Mucosa of rectum (tissue), 2 donors: Measurements from ENCODE around the gene SYNPR.

Experiments
- H3K27ac ChIP-seq, 2 donors: one replicate each; pipeline ENCODE4 v1.7.0; 2013; ENCODE audit warnings: inconsistent platforms in 2 of 2, low read depth in 2 of 2, low read length in 2 of 2
- H3K27me3 ChIP-seq, 2 donors: one replicate each; pipeline ENCODE4 v1.7.0; 2013; ENCODE audit warnings: low read length in 2 of 2; ENCODE audit not compliant: control insufficient read depth in 2 of 2, insufficient read depth in 2 of 2
- H3K36me3 ChIP-seq, 2 donors: one replicate each; pipeline ENCODE4 v1.7.0; 2013; ENCODE audit warnings: low read length in 2 of 2; ENCODE audit not compliant: control insufficient read depth in 2 of 2, insufficient read depth in 2 of 2
- H3K4me1 ChIP-seq, 2 donors: one replicate each; pipeline ENCODE4 v1.7.0; 2013; ENCODE audit warnings: low read length in 2 of 2, mild to moderate bottlenecking in 1 of 2; ENCODE audit not compliant: control insufficient read depth in 2 of 2, insufficient read depth in 2 of 2
- H3K4me3 ChIP-seq, 2 donors: one replicate each; pipeline ENCODE4 v1.7.0; 2013; ENCODE audit warnings: low read length in 2 of 2
- H3K9ac ChIP-seq, 2 donors: one replicate each; pipeline ENCODE4 v1.7.0; 2013; ENCODE audit warnings: low read length in 2 of 2, low read depth in 1 of 2, mild to moderate bottlenecking in 1 of 2
- H3K9me3 ChIP-seq, 2 donors: one replicate each; pipeline ENCODE4 v1.7.0; 2013; ENCODE audit warnings: low read length in 2 of 2; ENCODE audit not compliant: control insufficient read depth in 2 of 2
- donor health status: healthy.
- donor health status: Normal muscosa, but diverticular disease.

The SYNPR gene

GRCh38 chr3:63364910-63365309, 86.8 kb downstream of the SYNPR start:
- H3K4me3 ChIP-seq = no peak overlapping the region
- H3K27ac ChIP-seq = no peak overlapping the region
- H3K36me3 ChIP-seq = no peaks in the 10 kb centered on the region
- H3K4me1 ChIP-seq = no peaks in the 10 kb centered on the region
- H3K9me3 ChIP-seq = no peaks in the 10 kb centered on the region
- H3K27me3 ChIP-seq = no peaks in the 10 kb centered on the region
- H3K9ac ChIP-seq = no peak overlapping the region

DNA sequence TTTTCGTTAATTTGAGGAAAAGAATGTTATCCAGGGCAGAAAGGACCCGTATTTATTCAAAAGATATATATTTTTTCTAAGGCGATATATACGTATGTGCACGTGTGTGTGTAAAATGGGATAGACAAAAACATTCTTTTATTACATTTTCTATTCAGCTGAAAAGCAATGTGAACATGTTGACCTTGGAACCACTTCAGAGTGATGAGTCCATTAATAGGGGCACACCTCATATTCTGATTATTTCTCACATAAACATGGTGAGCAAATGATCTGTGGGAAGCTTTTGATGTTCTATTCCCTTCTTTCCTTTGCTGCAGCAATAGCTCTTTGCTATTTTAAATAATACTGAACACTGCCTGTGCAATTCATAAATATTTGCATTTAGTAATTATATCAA, 87.6 kb downstream of the SYNPR start:
- H3K4me3 ChIP-seq = no peak overlapping the region
- no peaks in the 10 kb centered on the region for H3K4me1 ChIP-seq
- no peaks in the 10 kb centered on the region for H3K27me3 ChIP-seq
- no peak overlapping the region for H3K27ac ChIP-seq
- H3K9me3 ChIP-seq = no peaks in the 10 kb centered on the region
- H3K9ac ChIP-seq = no peak overlapping the region
- H3K36me3 ChIP-seq = no peaks in the 10 kb centered on the region

DNA sequence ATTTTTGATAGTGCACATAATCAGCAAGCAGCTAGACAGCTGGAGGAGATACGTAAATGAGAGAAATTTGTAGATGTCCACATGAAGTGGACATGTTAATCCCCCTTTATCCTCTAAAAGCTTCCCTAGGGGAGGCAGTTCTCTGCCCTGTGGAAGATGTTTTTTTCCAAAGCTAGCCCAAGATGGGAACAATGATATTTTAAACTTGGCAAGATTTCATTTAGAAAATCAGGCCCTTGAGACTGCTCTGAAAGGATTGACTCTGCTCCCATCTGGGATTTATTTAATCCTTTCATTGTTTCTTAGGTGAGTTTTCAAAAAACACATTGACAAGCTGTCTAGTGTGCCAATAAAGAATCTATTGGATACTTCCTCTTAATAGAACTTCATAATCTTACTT, 92.0 kb downstream of the SYNPR start:
- Histone ChIP-seq H3K4me1 (no peaks in the 10 kb centered on the region), H3K9me3 (no peaks in the 10 kb centered on the region), H3K9ac (no peak overlapping the region), H3K27ac (no peak overlapping the region), H3K36me3 (no peaks in the 10 kb centered on the region), H3K27me3 (no peaks in the 10 kb centered on the region), H3K4me3 (no peak overlapping the region)

GRCh38 chr3:63383040-63383439, 104.9 kb downstream of the SYNPR start:
- Histone ChIP-seq H3K4me1 (no peaks in the 10 kb centered on the region), H3K27ac (no peak overlapping the region), H3K36me3 (no peaks in the 10 kb centered on the region), H3K27me3 (no peaks in the 10 kb centered on the region), H3K9me3 (no peaks in the 10 kb centered on the region), H3K4me3 (no peak overlapping the region), H3K9ac (no peak overlapping the region)

- no peaks in the 10 kb centered on the region for H3K36me3 ChIP-seq
- no peak overlapping the region for H3K4me3 ChIP-seq
- no peak overlapping the region for H3K27ac ChIP-seq
- no peaks in the 10 kb centered on the region for H3K9me3 ChIP-seq
- H3K9ac ChIP-seq = no peak overlapping the region
- no peaks in the 10 kb centered on the region for H3K27me3 ChIP-seq
- H3K4me1 ChIP-seq = no peaks in the 10 kb centered on the region
These were observed 106.3 kb downstream of the SYNPR start for GRCh38 chr3:63384382-63384781.

DNA sequence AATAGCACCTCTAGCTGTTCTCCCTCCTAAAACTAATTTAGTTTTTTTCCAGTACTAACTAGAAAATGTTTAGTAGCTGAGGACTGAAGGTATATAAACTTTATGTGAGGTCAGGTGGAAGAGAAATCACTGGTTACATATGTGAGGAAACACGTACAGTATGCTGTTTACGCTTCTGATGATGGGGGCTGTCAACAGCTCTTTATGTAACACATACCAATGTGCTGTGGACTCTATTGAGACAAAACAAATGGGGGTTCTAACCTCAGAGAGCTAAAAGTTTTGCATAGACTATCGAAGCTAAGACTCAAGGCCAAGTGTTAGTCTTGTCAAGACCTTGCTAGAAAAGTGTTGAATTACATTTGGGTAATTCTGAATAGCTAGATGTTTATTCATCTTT, 107.5 kb downstream of the SYNPR start:
- Histone ChIP-seq H3K9ac (no peak overlapping the region), H3K27ac (no peak overlapping the region), H3K4me1 (no peaks in the 10 kb centered on the region), H3K27me3 (no peaks in the 10 kb centered on the region), H3K4me3 (no peak overlapping the region), H3K36me3 (no peaks in the 10 kb centered on the region), H3K9me3 (no peaks in the 10 kb centered on the region)

GRCh38 chr3:63386568-63386967, 108.5 kb downstream of the SYNPR start:
- Histone ChIP-seq H3K9ac (no peak overlapping the region), H3K27ac (no peak overlapping the region)

GRCh38 chr3:63387568-63387967, 109.5 kb downstream of the SYNPR start:
- H3K9me3 ChIP-seq = no peaks in the 10 kb centered on the region
- H3K4me3 ChIP-seq = no peak overlapping the region
- no peak overlapping the region for H3K27ac ChIP-seq
- H3K27me3 ChIP-seq = no peaks in the 10 kb centered on the region
- H3K36me3 ChIP-seq = no peaks in the 10 kb centered on the region
- H3K9ac ChIP-seq = no peak overlapping the region
- no peaks in the 10 kb centered on the region for H3K4me1 ChIP-seq

More at GRCh38 chr3:63386568-63386967, 108.5 kb downstream of the SYNPR start:
- Histone ChIP-seq H3K4me1 (no peaks in the 10 kb centered on the region), H3K27me3 (no peaks in the 10 kb centered on the region), H3K9me3 (no peaks in the 10 kb centered on the region), H3K36me3 (no peaks in the 10 kb centered on the region), H3K4me3 (no peak overlapping the region)

GRCh38 chr3:63390710-63391230, 112.7 kb downstream of the SYNPR start:
- Histone ChIP-seq H3K9me3 (no peaks in the 10 kb centered on the region), H3K4me3 (no peak overlapping the region), H3K4me1 (no peaks in the 10 kb centered on the region), H3K36me3 (no peaks in the 10 kb centered on the region), H3K9ac (no peak overlapping the region), H3K27ac (no peak overlapping the region), H3K27me3 (no peaks in the 10 kb centered on the region)

GRCh38 chr3:63395960-63396359, 117.9 kb downstream of the SYNPR start:
- Histone ChIP-seq H3K27ac (no peak overlapping the region), H3K27me3 (no peaks in the 10 kb centered on the region), H3K4me3 (no peak overlapping the region), H3K9me3 (no peaks in the 10 kb centered on the region), H3K9ac (no peak overlapping the region), H3K4me1 (no peaks in the 10 kb centered on the region), H3K36me3 (no peaks in the 10 kb centered on the region)
